ENCODE measurements around the gene GUCA2B.

GUCA2B gene

DNA sequence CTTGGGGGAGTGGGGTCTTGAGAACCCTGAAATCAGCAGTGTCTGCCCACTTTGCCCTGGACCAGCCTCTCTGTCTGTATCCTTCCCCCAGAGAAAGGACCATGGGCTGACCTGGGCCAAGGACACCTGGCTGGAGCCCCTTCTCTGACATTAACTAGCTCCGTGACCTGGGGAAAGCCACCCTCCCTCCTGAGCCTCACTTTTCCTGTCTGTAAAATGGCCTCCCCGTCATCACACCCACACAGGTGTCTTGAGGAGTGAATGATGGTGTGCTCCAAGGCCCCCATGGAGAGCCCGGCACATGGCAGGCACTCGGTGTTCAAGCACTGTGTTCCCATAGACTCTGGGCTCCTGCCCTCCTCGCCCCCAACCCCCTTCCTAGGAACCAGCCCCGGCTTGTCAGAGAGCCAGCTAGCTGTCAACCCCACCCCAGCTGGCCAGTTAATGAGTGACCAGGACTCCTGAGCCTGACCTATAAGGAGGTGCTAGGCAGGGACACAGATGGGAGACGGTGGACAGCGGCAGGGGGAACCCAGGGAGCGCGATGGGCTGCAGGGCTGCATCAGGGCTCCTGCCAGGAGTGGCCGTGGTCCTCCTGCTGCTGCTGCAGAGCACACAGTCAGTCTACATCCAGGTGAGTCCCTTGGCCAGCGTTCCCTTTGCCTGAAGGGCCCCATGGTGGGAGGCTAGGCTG, at the start of gene GUCA2B:
GUCA2B (plus strand) TSS at position 504 of the 694 bp plus-strand sequence; CDS start at position 545, 41 bp downstream.
- no peak for DNase-seq (ENCODE audit: low read depth in 2 of 2)

DNA sequence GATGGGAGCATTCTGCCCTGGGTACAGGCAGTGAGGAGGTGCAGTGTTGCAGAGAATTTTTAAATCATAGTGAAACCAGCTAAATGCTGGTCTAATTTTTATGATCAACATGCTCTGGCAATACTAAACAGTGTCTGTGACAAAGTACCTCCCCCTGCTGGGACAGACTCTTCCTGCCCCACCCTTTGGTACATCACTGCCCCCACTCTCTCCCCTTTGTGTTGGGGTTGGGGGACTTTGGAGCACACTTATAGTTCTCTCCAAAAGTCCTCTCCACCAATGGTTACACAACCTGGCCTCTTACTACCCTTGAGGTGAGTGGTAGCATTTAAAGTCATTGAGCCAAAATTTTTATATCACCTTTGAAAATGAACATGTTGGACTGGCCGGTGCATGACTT, 48.2 kb upstream of the GUCA2B start:
- no peak for DNase-seq (ENCODE audit: low read depth in 2 of 2)

DNA sequence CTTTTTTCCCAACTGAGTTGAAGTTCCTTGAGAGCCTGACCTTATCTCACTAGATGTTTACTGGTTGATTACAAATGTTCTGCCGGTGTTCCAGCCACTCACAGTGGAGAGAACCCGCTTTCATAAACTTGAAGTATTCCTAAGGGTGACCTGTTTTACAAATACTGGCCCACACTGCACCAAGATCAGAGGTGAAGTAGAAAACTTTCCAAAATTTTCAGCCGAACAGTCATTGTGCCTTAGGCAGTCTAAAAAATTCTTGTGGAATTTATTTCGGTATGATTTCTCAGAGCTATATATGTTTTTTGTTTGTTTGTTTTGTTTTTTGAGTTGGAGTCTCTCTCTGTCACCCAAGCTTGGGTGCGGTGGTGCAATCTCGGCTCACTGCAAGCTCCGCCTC, 44.9 kb upstream of the GUCA2B start:
- no peak for DNase-seq (ENCODE audit: low read depth in 2 of 2)

DNA sequence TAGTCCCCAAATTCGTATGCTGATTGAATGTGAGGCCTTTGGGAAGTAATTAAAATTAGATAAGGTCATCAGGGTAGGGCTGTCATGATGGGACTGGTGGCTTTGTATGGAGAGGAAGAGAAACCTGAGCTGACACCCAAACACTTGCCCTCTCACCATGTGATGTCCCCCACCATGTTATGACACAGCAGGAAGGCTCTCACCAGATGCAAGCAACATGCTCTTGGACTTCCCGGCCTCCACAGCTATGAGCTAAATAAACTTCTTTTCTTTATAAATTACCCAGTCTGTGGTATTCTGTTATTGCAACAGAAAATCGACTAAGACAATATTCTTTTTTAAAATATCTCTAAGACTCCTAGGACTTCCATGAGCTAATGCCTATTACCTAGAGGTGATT, 43.6 kb upstream of the GUCA2B start:
- DNase-seq (ENCODE audit: low read depth in 2 of 2): no peak

DNA sequence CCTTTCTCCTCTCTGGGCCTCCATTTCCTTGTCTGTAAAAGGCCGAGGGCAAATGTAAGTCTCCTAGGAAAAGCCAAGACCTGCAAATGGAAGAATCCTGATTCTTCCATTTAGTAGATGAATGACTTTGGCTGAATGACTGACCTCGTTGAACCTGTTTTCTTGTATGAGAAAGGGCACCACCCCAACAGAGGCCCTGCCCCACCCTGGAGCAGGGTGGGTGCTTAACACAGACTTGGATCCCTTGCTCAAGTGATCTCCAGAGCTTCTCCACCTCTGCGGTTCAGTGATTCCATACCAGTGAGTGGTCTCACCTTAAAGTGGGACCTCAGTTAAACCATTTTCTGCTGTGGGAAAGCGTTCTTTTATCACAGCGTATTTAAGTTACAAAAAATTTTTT, 39.0 kb upstream of the GUCA2B start:
- no peak for DNase-seq (ENCODE audit: low read depth in 2 of 2)

DNA sequence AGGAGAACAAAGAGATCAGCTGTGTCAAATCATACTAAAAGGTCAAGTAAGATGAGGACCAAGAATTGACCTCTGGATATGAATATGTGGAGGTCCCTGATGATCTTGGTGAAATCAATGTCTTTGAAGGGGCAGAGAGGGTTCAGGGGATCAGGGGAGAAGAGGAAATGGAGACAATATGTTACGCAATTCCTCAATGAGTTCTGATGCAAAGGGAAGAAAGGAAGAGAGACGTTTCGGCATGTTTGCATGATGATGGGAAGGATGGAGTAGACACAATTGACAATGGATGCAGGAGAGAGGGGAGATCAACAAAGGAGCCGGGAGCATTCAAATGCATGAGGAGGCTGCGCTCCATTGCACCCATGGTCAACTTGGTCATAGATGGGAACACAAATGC, 36.0 kb upstream of the GUCA2B start:
- no peak for DNase-seq (ENCODE audit: low read depth in 2 of 2)

DNA sequence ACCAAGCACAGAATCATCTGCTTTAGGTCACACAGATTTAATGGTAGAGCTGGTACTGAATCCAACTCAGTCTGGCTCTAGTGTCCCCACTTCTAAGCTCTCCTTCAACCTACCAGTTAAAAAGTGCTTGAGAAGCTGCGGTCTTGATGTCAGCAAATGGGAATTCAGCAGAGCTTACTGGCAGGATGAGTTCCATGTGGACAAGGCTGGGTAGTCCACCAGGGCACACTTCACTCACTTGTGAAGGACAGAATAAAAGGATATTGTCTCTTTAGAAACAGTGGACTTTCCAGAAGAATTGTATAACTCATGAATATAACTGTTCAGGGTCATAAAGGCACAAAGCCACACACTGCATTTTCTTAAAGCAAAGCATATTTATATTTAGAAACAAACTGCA, 35.1 kb upstream of the GUCA2B start:
- DNase-seq (ENCODE audit: low read depth in 2 of 2): no peak

DNA sequence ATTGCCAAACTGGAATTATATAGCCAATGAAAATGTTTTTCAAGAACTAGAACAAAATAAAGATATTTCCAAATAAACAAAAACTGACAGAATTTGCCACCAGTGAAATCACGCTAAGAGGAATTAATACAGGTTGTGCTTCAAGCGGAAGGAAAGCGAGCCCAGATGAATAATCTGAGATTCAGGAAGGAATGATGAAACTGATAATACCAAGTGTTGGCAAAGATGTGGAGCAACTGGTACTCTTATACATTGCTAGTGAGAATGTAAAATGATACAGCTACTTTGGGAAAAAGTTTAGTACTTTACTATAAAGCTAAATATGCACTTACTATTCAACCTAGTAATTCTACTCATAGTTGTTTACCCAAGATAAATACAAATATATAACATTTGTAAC, 30.8 kb upstream of the GUCA2B start:
- no peak for DNase-seq (ENCODE audit: low read depth in 2 of 2)

DNA sequence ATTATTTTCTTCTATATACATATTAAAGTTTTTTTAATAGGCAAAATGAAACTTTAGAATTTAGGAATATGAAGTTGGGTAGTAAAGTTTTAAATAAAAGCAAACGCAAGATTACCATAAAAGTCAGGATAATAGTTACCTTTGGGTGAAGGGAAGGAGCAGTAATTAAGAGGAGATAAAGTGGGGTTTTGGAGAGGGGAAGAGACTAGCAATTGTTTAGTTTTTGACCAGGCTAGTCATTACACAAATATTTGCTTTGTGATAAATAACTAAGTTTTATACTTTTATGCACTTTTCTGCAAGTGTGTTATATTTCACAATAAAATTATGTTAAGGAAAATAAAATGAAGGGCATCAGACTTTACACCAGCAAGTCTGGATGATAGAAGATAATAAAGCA, 27.7 kb upstream of the GUCA2B start:
- DNase-seq (ENCODE audit: low read depth in 2 of 2): no peak

DNA sequence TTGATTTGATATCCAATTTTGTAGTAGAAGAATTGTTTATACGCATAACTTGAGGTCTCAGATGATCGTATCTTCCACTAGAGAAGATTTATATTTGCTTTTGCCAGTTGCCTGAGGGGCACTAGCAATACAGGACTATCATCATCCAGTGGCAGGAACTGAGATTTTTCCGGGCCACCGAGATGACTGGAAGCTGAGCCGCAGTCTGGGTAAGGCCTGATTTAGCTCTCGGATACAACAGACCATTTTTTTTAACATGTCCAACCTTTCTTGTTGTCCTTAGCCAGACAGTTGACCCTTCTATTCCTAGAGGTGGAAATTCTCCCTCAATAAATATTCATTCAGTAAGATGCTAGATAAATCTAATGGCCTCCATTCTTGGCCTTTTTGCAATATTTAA, 25.4 kb upstream of the GUCA2B start:
- DNase-seq (ENCODE audit: low read depth in 2 of 2): no peak

DNA sequence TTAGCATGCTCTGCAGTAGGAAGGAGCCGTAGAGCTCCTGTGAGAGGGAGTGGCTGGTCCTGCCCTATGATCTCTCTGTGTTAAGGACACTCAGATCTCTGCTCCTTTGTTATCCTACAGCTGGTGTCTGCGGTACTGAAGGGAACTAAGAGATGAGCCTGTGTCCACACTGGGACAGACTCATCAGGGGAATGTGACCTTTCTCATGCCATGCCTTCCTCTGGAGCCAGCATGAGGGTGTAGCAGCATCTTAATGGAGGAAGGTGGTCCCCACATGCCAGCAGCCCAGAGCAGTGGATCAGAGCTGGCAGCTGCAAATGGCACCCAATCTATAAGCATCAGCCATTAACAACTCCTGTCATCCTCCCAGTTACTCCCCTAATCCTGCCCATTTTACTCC, 24.7 kb upstream of the GUCA2B start:
- no peak for DNase-seq (ENCODE audit: low read depth in 2 of 2)

DNA sequence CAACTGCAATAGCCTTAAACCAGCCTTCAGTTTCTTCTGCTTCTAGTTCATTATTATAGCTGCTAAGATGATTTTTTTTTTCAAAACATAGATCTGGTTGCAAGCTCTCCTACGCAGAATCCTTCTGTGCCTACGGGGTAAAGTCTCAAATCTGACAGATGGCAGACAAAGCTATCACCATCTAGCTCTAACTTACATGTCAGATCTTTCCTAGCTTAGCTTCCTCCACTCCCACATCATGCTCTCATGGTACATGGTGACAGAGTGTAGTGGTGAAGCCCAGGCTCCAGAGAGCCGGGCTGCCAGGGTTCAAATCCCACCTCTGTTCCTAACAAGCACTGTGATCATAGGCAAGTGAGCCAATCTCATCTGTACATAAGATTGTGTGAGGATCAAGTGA, 24.2 kb upstream of the GUCA2B start:
- DNase-seq (ENCODE audit: low read depth in 2 of 2): no peak

DNA sequence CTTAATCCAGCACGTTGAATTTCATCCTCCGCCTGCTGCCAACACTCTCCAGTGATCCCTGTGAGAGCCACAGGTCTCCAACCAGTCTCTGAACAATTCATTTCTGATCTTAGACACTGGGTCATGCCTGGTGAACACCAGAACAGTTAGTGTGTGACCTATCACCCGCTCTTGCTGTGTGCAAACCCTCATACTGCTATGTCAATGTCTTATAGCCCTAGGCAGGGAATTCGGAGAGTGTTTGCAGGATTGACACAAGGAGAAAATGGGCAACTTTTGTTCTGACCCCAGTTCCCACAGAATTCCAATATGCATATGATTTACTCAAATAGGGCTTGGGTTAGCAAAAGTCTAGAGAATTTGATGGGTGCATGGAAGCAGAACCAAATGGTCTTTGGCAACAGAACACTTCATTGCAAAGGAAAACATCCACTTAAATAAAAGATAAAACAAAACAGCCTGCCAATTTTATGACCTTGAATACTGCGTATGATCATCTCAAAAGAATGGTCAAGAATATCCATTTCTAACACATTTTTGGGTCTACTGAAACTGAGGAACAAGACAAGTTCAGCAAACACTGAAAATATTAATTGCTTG, 23.0 kb upstream of the GUCA2B start:
- no peak for DNase-seq (ENCODE audit: low read depth in 2 of 2)

DNA sequence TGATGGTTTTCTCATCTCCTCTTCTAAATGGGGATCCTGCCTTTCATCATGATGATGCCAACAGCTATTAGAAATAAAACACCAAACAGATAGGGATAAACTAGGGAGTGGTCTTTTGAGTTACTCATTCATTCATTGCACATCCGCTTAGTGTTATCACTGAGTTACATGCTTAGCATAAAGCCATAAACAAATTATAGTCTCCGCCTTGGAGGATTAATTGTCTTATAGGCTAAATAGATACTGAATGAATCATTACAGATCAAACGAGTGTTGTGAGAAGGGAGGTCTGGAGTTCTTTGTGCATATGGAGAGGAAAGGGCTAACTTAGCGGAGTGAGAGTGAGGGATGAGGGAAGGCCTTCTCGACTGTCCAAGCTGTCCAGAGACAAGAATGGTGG, 19.8 kb upstream of the GUCA2B start:
- no peak for DNase-seq (ENCODE audit: low read depth in 2 of 2)

DNA sequence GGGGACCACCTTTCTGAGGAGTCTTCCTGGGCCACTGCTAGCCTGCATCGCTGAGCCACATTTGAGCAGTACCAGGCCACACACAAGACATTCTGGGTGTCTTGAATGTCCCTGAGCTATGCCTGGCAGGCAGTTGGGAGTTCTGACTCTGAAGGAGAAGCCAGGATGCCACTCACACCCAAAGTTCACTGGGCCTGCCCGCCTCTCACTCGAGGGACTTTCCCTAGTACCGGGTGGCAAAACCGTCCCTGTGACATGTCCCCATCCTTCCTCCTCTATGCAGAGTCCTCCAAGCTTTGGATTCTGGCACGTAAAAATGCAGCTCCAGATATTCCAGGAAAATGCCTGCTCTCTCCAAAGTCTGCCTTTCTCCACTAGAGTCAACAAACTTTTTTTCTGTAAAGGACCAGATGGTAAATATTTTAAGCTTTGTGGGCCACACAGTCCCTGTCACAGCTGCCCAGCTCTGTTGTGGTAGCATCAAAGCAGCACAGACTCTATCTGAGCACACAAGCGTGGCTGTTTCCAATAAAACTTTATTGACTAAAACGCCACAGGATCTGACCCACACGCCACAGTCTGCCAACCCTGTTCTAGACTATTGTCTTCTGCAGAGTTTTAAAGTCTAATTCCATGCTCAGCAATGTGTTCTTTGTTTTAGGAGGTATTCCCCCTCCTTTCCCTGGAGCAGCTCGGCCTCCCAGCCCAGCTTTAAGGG, 19.2 kb upstream of the GUCA2B start:
- DNase-seq (ENCODE audit: low read depth in 2 of 2): no peak

DNA sequence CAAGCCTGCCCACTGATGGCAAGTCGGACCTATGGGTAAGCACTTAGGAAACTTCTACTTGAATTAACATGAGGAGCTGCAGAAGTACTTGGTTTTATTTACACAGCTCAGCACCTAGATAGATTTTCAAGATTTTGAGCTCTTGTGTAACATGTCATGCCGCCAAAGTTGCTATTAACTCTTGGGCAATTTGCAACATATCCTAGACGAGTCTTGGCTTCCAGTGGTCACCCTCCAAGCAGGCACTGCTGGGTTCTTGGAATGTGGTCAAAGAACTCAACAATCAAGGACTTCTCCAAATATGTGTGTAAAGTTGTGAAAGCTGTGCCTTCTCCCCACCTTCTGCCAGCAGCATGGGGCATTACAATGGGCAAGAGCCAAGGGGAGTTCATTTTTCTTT, 17.8 kb upstream of the GUCA2B start:
- no peak for DNase-seq (ENCODE audit: low read depth in 2 of 2)

DNA sequence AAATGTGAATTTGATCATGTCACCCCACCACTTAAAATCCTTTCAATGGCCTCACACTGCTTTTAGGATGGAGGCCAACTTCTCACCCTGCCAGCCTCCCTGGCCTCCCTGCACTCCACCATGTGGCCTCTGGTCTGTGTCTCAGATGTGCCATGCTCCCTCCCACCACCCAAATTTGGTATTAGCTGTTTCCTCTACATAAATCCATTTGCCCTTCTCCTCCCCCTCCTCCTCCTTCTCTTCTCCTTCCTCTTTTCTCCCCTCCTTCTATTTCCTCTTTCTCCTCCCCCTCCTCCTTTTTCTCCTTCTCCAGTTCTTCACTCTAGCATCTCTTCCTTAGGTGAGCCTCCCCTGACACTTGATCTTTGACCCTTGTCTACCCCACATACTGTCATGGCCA, 16.7 kb upstream of the GUCA2B start:
- DNase-seq (ENCODE audit: low read depth in 2 of 2): no peak

DNA sequence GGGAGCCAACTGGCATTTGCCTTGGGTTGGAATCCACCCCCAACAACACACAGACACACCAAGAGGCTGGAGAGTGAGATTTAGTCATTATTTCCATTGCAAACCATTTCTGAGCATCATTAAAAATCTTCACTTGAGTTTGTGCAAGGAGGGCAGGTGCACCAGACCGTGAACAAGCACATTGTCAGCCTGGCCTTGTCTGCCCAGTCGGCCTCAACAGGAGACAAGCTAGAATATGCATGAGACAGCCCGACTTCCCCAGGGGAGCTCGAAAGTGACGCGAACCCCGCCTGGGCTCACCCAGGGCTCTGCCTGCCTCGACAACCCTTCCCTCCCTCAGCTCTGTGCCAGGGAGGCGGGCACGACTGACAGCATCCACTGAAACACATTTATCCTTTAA, 15.4 kb upstream of the GUCA2B start:
- no peak for DNase-seq (ENCODE audit: low read depth in 2 of 2)

DNA sequence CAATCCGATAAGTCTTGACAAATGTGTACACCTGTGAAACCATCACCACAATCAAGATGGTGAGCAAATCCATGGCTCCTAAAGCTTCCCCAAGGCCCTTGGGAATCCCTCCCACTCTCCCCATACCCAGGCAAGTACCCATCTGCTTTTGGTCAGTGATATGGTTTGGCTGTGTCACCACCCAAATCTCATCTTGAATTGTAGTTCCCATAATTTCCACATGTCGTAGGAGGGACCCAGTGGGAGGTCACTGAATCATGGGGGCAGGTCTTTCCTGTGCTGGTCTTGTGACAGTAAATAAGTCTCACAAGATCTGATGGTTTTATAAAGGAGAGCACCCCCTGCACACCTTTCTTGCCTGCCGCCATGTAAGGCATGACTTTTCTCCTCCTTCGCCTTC, 14.6 kb upstream of the GUCA2B start:
- no peak for DNase-seq (ENCODE audit: low read depth in 2 of 2)

DNA sequence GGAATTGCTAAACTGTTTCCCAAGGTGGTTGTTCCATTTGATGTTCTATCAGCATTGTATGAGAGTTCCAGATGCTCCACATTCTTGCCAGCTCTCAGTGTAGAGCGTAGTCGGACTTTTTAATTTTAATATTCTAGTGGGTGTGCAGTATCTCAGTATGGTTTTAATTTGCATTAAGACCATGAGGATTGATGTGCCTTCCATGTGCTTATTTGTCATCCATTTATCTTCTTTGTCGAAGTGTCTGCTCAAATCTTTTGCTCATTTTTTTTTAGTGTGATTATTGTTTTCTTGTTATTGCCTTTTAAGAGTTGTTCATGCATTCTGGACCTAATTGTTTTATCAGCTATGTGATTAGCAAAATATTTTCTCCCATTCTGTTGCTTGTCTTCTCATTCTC, 13.8 kb upstream of the GUCA2B start:
- DNase-seq (ENCODE audit: low read depth in 2 of 2): no peak

DNA sequence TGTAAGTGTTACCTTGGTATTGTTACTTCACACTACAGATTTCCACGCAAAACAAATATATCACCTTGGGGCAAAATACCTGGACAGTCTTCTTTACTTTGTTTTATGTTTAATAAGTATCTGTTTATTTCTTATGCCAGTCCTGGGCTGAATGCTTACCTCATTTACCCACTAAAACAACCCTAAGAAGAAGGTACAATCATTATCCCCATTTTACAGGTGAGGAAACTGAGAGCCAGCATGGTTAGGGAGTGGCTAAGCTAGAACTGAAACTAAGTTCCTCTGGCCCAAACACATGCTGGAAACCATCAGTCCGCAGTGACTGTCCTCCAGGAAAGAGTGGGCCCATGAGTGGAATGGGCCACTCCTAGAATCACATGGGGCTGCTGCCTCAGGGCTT, 13.0 kb upstream of the GUCA2B start:
- DNase-seq (ENCODE audit: low read depth in 2 of 2): no peak

DNA sequence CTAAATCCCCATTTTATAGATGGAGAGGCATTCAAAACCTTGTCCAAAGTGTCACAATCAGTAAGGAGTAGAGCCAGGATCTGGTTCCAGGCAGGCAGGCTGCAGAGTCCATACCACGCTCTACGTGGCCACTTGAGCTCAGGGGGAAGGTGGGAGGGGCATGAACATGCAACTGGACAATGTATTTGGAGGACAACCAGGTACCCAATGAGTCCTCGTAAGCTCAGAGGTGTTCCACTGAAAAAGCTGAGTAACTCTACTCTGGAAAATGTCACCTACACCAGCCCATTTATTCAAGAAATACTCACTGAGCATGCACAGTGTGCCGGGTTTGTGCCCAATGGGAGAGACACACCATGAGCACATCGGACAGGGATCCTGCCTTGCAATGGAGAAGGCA, 11.2 kb upstream of the GUCA2B start:
- DNase-seq (ENCODE audit: low read depth in 2 of 2): no peak

DNA sequence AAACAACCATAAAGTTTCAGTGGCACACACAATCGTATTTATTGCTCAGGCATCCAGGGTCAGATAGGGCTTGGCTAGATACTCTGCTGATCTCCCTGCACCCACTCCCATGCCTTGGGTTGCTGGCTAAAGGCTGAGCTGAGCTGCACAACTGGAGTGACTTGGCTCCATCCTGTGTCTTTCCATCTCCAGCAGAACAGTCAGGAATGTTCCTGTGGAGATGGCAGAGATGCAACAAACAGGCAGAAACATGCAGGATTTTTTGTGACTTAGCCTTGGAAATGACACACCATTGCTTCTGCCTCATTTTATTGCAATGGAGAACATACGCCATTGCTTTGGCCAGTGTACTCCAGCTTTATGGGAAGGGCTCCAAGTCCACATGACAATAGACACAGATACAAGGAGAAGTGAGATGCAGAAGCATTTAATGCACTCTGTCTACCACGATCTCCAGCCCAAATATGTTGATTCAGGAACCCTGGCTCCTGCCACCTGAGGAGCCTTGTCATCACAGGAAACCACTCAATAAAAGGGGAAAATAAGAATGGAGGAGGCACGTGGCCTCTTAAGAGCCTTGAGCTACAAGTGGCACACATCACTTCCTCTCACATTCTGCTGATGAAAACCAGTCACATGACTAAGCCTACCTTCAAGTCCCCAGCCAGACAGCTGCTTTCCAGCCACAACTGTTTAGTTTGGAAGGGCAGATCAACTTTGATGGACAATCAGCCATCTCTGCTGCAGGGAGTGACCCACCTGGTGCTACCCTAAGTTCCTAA, 10.1 kb upstream of the GUCA2B start:
- no peak for DNase-seq (ENCODE audit: low read depth in 2 of 2)
